AG08395 (cell line): ENCODE data around the gene DENND4C.
"Not testable (repeated sequence)": the region's sequence is repeated elsewhere in the genome, so short reads cannot be mapped to it uniquely, and the experiment has no call there.

Experiments
- DNase-seq: peaks from one replicate; pipeline ENCODE4 v3.0.0; 2012; ENCODE audit warnings: mixed read lengths, low spot score

The DENND4C gene

DNA sequence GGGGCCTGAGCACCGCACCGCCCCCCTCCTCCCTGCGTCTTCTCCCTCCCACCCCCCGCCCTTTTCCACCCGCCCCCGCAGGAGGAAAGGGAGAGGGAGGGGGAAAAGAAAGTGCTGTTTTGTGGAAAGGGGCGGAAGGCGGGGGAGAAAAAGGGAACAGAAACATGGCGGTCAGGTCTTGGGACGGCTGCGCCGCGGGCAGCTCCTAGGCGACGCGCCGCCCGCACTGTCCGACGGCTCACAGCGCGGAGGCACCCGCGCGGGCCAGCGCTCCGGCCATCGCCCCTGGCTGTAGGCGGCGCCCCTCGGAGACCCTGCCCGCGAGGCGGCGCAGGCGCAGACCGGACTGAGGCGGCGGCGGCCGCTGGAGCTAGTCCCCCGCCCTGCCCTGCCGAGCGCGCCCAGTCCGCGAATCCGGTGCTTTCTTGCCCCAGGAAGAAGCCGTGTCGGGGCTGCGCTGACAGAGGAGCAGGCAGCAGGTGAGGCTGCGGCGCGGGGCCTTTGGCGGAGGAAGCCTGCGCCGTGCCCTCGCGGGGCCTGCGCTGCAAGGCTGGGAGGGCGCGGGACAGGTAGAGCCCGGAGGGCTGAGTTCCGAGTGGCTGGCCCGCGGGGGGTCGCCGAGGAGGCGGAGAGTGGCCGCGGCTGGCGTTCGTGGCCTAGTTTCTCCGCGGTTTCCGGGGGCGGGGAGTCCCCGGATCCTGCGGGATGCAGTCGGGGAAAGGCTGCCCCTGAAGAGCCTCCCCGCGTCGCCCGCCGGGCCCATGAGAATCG lies at the start of gene DENND4C:
DENND4C (plus strand) TSS at position 339 of the 771 bp plus-strand sequence. CDS start 45,482 bp downstream, outside the sequence.
- DNase-seq, result peak; percentile 84

DNA sequence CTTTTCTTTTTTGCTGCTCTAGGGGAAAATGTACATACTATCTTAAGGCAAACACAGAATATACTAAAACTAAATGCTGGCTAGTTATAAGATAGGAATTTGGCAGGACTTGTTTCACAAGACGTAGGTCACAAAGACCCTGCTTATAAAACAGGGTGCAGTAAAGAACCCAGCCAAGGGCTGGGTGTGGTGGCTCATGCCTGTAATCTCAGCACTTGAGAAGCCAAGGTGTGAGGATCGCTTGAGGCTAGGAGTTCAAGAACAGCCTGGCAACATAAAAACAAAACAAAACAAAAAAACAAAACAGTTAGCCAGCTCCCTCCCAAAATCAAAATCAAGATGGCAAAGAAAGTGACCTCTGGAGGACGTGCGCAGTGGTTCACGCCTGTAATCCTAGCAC lies 49.5 kb upstream of the DENND4C start:
- no peak for DNase-seq

DNA sequence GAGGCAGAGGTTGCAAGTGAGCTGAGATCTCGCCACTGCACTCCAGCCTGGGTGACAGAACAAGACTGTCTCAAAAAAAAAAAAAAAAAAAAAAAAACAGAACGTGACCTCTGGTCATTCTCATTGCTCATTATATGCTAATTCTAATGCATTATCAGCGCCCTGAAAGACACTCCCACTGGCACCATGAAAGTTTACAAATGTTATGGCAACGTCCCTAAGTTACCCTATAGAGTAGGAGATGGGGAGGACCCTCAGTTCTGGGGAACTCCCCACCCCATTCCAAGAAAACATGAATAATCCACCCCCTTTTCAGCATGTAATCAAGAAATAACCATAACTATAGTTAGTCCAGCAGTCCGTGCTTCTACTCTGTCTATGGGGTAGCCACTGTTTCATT lies 48.9 kb upstream of the DENND4C start:
- DNase-seq, result no peak

DNA sequence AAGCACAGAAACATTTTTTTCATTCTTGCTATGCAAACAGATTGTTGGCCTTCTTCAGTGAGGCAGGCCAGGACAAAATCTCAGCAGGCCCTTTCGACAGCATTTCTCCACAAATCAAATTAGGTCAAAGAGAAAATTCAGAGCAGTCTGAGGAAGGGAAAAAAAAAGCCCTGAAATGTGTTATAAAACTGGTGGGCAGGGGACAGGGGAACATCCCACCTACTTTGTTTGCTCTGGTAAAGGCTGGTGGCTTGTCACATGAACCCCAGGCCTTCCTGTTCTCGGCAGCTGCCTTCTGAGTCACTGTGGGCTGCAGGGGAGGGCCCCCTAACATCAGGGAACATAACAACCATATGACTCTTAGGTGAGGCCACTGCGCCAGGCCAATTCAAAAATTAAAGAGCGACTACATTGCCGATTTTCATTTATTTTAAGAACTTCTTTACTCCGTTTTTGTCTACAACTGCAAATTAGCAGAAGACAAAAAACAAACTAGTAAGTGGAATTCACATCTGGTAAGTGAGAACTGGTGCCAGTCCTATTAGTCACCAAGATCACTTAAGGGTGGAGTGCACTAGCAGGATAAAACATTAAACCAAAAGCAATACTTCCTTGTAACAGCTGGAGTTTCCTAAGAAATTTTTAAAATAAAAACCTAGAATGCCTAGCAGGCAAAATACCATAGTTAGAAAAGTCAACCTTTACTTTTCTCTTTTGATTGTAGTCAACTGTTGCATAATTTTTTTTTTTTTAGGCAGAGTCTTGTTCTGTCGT lies 46.2 kb upstream of the DENND4C start:
- DNase-seq, result peak; percentile 86

DNA sequence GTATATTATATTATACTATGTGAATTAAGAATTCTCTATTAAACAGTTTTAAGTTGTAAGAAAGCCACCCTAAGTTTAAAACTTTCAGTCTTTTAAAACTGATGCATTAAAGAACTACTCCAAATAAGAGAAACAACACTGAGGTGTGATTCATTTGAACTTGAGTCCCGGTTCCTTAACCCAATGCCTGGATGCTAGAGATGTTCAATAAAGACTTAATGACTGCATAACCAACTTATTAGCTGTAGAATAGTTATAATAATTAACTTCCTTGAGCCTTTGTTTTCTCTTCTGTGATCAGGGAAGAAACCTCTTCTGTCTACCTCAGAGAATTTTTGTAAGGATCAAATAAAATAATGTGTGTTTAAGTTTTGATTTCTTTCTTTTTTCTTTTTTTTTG lies 45.3 kb upstream of the DENND4C start:
- no peak for DNase-seq

DNA sequence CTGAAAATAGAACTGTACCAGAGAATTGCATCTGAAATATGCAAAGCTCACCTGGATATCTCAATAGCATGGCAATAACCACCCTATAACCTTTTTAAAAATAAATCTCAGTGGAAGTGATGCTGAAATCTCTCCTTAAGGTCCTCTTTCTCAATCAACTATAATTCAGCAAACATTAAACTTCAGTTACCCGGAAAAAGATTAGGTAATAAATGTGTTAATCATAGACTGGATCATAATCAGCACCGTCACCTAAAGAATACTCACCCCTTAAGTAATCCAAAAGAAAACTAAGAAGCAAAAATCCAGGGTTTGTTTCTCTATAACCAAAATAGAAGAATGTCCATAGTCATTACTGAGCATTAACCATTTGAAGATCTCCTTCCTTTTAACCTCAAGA lies 44.3 kb upstream of the DENND4C start:
- DNase-seq, result no peak

DNA sequence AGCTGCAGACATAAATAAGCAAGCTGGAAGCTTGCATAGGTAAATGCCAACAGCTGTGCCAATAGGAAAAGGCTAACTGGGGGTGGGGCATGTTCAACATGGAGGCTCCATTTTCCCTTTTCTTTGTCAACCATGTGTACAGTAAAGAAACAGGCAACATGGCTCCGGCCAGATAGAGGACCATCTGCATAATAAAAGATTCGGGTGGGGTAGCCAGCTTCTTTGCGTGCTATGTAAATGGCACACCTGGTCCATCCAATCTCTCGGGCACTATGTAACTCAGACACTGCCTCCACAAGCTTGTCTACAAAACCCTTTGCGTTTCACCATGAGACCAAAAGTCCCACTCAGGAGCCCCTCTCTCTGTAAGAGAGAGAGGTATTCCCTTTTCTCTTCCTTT lies 41.7 kb upstream of the DENND4C start:
- DNase-seq, result no peak

DNA sequence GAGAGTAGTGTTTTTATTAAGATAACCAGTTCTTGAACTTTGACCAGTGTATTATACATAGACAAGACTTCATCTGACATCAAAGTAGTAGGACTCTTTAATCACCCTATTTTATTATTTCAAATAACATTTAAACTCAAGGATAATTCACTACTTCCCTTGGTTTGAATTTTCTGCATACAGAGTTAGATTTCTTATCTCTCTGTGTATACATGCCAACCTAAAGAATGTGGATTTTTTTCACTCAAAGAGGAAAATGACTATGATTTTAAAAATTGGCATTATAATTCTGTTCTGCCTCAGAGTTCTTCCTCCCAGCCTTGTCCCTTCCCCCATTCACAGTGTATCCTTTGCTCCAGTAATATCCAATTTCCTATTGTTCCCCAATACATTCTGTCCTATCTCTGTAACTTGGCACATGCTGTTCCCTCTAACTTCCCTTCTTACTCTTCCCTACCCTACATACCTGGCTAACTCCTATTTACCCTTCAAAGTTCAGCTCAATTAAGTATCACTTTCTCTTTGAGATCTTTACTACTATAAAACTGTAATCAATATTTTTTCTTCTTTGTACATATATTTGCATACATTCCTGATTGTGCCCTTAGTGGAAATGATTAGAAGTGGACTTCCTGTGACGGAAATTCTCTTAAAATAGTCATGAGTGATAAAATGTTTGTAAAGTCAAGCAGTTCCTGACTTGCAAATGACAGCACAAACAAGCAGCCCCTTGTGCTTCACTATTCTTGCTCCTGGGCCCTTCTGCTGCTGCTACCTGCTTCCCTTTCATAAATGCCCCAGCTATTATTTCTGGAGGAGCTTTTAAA lies 38.1 kb upstream of the DENND4C start:
- DNase-seq, result no peak

DNA sequence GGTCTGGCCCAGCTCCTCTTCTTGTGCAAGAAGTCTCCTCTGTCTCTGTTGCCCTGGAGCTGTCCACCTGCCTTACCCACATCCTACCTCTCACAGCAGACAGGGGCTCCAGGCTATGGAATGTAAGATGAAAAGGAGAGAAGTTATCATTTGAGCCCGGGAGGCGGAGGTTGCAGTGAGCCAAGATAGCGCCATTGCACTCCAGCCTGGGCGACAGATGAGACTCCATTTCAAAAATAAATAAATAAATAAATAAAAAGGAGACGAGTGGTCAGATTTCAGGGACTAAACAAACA lies 37.5 kb upstream of the DENND4C start:
- DNase-seq, result no peak

DNA sequence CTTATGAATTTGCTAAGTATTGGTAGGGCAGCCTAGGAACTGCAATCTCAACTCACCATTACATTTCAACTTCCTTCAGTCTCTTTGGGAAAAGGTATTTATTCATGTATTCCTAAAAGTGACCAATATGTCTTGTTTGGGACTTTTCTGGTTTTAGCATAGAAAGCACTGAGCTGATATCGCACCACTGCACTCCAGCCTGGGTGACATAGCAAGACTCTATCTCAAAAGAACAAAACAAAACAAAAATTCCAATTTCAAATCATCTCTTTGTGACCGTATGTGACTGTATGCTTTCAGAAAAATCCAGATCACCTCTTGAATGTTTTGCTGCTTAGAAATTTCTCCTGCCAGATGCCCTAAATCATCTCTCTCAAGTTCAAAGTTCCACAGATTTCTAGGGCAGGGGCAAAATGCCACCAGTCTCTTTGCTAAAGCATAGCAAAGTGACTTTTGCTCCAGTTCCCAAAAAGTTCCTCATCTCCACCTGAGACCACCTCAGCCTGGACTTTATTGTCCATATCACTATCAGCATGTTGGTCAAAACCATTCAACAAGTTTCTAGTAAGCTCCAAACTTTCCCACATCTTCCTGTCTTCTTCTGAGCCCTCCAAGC lies 37.0 kb upstream of the DENND4C start:
- not testable (repeated sequence) for DNase-seq

DNA sequence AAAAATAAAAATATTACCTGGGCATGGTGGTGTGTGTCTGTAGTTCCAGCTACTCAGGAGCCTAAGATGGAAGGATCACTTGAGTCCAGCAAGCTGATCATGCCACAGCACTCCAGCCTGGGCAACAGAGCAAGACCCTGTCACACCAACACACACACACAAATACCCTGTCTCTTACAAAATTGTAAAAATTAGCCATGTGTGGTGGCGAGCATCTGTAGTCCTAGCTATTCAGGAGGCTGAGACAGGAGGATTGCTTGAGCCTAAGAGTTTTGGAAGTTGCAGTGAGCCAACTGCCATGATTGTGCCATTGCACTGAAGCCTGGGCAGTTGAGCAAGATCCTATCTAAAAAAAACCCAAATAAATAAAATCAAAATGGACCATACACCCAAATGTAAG lies 32.1 kb upstream of the DENND4C start:
- no peak for DNase-seq

DNA sequence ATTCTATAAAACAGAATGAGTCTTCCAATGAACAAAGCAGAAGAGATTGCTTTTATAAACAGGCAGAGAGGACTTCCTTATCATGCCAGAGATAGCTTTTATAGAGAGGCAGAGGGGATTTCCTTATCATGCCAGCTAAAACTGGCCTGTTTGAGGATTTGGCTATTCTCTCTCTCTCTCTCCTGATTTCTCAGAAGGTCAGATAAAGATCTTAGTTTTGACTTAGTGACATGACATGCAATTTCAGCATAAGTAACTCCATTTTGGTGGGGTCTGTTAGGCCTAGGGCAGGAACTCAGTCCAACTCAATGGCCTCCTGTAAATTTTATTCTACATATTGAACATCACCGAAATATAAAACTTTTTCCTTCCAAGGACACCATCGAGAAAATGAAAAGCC lies 31.5 kb upstream of the DENND4C start:
- no peak for DNase-seq

DNA sequence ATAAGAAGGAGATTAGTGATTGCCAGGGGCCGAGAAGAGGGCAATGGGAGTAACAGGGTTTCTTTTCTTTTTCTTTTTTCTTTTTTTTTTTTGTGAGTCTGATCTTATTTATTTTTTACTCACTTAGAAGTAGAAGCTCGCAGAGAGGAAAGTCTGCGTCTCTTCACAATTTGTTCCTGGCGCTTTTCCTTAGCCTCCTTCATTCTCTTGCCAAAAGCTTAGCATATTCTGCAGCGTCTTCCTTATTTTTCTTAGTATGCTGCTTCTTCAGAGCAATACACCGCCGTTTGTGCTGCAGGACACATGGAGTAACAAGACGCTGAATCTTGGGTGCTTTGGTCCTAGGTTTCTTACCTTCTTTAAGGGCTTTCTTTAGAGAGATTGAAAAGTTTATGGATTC lies 30.3 kb upstream of the DENND4C start:
- no peak for DNase-seq

DNA sequence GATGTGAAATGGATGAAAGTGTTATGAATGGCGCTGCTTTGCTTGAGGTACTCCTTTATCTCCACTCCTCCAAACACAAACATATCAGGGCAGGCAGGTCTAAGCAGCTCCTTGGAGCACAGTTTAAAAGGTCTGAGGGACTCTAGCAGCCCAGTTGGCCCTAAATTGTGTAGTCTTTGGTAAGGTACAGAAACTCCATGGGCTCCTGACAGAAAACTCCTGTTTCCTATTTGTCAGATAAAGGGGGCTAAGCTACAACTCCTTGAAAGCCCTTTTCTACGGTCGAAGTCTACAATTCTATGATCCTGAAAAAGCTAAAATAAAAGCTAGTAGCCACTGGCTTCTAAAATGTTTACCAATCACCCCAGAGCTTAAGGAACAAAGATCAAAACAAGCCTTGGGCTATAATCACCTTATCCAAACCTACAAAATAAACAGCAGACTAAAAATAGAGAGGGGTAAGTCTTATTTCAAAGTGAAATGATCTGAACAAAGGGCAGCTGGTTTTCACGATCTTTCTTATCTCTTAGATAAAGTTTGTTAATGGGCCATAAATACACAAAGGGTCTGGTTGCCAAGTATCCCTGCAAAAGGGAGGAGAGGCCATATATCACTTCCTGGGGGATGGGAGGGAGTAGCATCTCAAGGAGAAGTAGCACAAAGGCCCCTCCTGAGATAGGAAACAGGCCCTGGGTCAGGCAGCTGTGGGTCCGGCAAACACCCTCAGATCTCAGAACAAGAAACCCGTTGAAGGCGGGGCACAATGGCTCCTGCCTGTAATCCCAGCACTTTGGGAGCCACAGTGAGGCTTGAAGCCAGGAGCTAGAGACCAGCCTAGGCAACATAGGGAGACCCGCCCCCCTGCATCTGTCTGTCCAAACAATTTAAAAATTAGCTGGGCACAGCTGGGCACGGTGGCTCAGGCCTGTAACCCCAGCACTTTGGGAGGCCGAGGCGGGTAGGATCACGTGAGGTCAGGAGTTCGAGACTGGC lies 28.3 kb upstream of the DENND4C start:
- DNase-seq, result no peak

DNA sequence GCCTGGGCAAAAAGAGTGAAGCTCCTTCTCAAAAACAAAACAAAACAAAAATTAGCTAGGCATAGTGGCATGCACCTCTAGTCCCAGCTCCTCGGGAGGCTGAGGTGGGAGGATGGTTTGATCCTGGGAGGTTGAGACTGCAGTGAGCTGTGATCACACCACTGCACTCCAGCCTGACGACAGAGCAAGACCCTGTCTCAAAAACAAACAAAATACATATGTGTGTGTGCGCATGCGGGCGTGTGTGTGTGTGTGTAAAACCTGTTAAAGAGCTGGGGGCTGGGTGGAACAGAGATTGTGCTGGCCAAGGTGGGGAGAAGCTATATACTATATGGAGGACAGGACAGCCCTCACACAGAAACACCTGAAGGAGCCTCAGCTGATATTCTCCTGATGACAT lies 27.4 kb upstream of the DENND4C start:
- DNase-seq, result no peak

DNA sequence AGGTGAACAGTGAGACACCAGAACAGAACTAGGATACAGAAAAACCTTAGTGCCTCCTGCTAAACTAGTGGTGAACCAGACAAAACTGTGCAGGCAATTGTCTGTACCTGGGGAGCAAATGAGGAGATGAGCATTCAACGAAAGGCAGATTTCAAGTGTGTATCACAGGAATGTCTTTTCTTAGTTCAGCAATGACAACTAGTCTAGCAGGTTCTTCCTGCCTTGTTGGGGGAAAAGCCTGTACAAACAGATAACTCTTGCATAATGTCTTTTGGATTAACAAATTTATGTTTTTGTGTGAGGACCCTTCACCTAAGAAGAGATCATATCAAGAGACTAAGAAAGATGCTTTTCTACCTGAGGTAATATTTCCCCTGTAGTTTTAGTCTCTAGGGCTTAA lies 21.8 kb upstream of the DENND4C start:
- no peak for DNase-seq

DNA sequence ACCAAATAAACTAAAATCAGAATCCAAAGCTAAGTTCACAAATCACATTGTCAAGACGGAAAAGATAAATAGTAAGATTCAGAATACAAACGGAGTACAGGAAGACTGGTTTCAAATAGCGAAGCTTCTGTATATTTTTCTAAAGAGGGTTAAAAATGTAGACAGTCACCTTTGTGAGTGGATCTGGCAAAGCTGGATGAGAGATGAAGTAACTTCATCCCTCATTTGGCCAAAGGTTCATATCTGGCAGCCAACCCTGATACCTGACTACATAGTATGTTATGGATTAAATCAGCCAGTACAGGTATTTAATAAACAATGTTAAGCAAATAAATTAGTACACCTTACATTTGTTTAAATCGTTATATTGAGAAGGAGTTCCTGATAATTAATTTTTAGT lies 21.3 kb upstream of the DENND4C start:
- no peak for DNase-seq

DNA sequence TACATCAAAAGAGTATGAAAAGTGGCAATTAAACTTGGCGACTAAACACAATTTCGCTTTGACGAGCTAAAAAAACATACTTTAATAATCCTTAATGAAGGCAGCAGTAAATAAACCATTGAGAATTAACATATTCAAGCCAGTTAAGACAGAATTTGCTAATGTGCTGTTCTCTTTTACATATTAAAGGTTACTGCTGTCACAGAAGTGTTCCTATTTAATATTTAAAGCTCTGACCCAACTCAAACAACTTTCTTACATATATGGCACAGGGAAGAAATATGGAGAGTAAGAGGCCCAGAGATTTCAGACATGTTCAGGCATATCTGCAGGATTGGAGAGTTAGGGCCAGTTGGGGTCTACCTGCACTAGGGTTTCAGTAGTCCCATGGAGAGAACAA lies 16.7 kb upstream of the DENND4C start:
- no peak for DNase-seq

DNA sequence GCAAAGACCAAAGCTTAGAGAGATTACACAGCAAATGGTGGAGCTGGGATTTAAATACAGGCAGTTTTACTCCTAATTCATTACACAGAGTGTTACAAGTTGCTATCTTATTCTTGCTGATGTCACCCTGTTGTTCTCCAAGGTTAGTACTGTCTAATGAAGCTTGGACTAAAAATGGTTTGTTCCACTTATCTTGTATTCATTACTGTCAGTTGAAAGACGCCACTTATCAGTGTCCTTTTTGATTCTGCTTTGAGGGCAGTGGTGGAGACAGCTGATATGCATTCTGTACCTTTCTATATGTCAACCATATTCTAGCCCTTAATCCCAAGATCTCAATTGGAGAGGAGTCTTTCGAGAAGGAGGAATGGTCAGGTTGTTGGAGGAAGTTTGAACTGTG lies 14.0 kb upstream of the DENND4C start:
- no peak for DNase-seq

DNA sequence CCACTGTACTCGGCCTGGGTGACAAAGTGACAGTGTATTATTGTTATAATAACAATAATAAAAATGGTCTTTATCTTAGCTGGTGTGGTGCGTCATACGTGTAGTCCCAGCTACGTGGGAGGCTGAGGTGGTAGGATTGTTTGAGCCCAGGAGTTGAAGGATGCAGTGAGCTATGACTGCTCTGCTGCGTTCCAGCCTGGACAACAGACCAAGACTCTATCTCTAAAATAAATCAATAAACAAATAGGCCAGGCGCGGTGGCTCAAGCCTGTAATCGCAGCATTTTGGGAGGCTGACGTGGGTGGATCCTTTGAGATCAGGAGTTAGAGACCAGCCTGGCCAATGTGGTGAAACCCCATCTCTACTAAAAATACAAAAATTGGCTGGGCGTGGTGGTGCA lies 9.2 kb upstream of the DENND4C start:
- DNase-seq, result no peak

DNA sequence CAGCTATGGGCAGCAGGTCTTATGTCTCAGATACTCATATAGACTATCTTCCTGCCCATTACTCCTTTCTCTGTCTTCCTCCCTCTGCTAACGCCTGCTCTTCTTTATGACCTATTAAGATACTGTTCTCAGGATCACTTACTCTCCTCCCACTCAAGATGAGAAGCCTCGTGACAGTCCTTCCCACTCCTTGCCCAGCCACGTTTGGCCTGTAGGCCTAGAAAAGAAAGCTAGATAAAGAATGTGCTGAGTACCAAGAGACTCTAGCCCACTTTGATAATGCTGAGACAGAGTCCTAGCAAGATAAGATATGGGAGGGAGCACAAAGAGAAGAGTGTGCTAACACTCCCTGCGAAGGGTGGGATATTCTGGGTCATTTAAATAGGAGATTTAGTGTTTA lies 6.8 kb upstream of the DENND4C start:
- DNase-seq, result no peak
